HCT116 (cell line): ENCODE data around the gene CAPN15. TPM values are rescaled to one million over a fixed set of nuclear protein-coding genes. Genes with fewer than 3 reads are reported as not detected.

ENCODE experiments used
- ATAC-seq: fragments of 200-7000 bp; cut with Tn5 transposase; 2 replicates; pipeline ENCODE4 v1.9.1; 2020; ENCODE audit warnings: mild to moderate bottlenecking, moderate library complexity
- BruUV-seq: library from RNA; stranded (reverse); fragments of 400-500 nt; replicated peaks from 2 replicates; lab custom pipeline; 2021; lab: Mats Ljungman, UMichigan
- CTCF ChIA-PET: fragments of 300-600 bp; sonication (Branson Sonifier 250); formaldehyde crosslinking; loops from one replicate; lab custom pipeline; 2021; ENCODE audit warnings: antibody characterized with exemption; lab: Charles Lee
- POLR2A ChIA-PET: fragments of 300-600, 350-600 bp; sonication (Branson Sonifier 250); formaldehyde crosslinking; loops from one replicate; lab custom pipeline; 2021; ENCODE audit warnings: antibody characterized with exemption; lab: Charles Lee
- RAD21 ChIA-PET, 2 experiments: fragments of 300-600 bp; sonication (Branson Sonifier 250); formaldehyde crosslinking; loops; one replicate each; lab custom pipeline; 2023; ENCODE audit warnings: low total read pairs in 2 of 2; ENCODE audit not compliant: uncharacterized antibody in 2 of 2, unreplicated experiment in 2 of 2, low non-redundant PET in 1 of 2; lab: Charles Lee
- DNase-seq: peaks from one replicate; pipeline ENCODE4 v3.0.0-alpha.2; 2010; ENCODE audit warnings: low read depth, low spot score
- H2AFZ ChIP-seq: fragments of 200-600 bp; shearing (Covaris generic), sonication (generic); 2 replicates; pipeline ENCODE4 v1.6.1; 2017; ENCODE audit warnings: low read depth, mixed run types, mixed read lengths, antibody characterized with exemption, low read length; ENCODE audit not compliant: poor library complexity, severe bottlenecking
- H3K27ac ChIP-seq: 2 replicates; pipeline ENCODE4 v1.5.1; 2012; ENCODE audit warnings: low read depth, low read length
- H3K27me3 ChIP-seq: fragments of 200-600 bp; sonication (generic); 2 replicates; pipeline ENCODE4 v1.6.1; 2016; ENCODE audit warnings: mixed run types, low read length, mixed read lengths; ENCODE audit not compliant: insufficient read depth
- H3K36me3 ChIP-seq, 2 experiments: fragments of 200-500 bp in 1 of 2; fragments of 200-600 bp in 1 of 2; sonication (Bioruptor generic) in 1 of 2; sonication (generic) in 1 of 2; 2 replicates each; pipeline versions ENCODE4 v1.5.1 to v1.6.1; 2014 to 2016; ENCODE audit warnings: low read length in 2 of 2, inconsistent platforms in 1 of 2, mixed read lengths in 1 of 2, mixed run types in 1 of 2; ENCODE audit not compliant: insufficient read depth in 2 of 2, control insufficient read depth in 1 of 2
- H3K4me1 ChIP-seq, 2 experiments: fragments of 200-600 bp in 1 of 2; sonication (generic) in 1 of 2; 2 replicates each; pipeline versions ENCODE4 v1.5.1 to v1.6.1; 2012 to 2017; ENCODE audit warnings: low read length in 2 of 2, inconsistent platforms in 1 of 2, mild to moderate bottlenecking in 1 of 2, mixed read lengths in 1 of 2, mixed run types in 1 of 2, moderate library complexity in 1 of 2; ENCODE audit not compliant: insufficient read depth in 2 of 2, control insufficient read depth in 1 of 2
- H3K4me2 ChIP-seq: fragments of 200-600 bp; sonication (generic); 2 replicates; pipeline ENCODE4 v1.6.1; 2017; ENCODE audit warnings: mixed run types, low read length, mixed read lengths
- H3K4me3 ChIP-seq, 2 experiments: fragments of 200-600 bp in 1 of 2; sonication (generic) in 1 of 2; replicated peaks in 1 of 2; 2 replicates each; pipeline ENCODE4 v1.5.1; 2011 to 2016; ENCODE audit warnings: low read length in 2 of 2, control low read depth in 1 of 2, low read depth in 1 of 2, mild to moderate bottlenecking in 1 of 2, mixed read lengths in 1 of 2, mixed run types in 1 of 2
- H3K79me2 ChIP-seq: fragments of 200-600 bp; sonication (generic); 2 replicates; pipeline ENCODE4 v1.6.1; 2017; ENCODE audit warnings: mild to moderate bottlenecking, mixed run types, low read length, moderate library complexity, mixed read lengths; ENCODE audit not compliant: insufficient read depth
- H3K9ac ChIP-seq: fragments of 200-600 bp; sonication (generic); 2 replicates; pipeline ENCODE4 v1.6.1; 2016; ENCODE audit warnings: low read length, mixed read lengths
- H3K9me2 ChIP-seq: fragments of 200-600 bp; sonication (generic), shearing (Covaris generic); 2 replicates; pipeline ENCODE4 v1.6.1; 2017; ENCODE audit warnings: mixed run types, mild to moderate bottlenecking, moderate library complexity; ENCODE audit not compliant: insufficient read depth
- H3K9me3 ChIP-seq, 2 experiments: fragments of 200-500 bp in 1 of 2; fragments of 200-600 bp in 1 of 2; sonication (Bioruptor generic) in 1 of 2; sonication (generic) in 1 of 2; 2 replicates each; pipeline ENCODE4 v1.6.1; 2014 to 2017; ENCODE audit warnings: low read length in 2 of 2, mixed read lengths in 2 of 2, inconsistent platforms in 1 of 2, low read depth in 1 of 2, mild to moderate bottlenecking in 1 of 2, mixed run types in 1 of 2, moderate library complexity in 1 of 2; ENCODE audit not compliant: control insufficient read depth in 1 of 2, insufficient read depth in 1 of 2
- H4K20me1 ChIP-seq: fragments of 200-600 bp; sonication (generic), shearing (Covaris generic); 2 replicates; pipeline ENCODE4 v1.6.1; 2017; ENCODE audit warnings: mixed run types, mild to moderate bottlenecking, moderate library complexity; ENCODE audit not compliant: insufficient read depth
- CBX3 ChIP-seq: IDR thresholded peaks from 2 replicates; pipeline ENCODE4 v1.6.1; 2012; ENCODE audit warnings: low read depth
- CEBPB ChIP-seq: IDR thresholded peaks from 2 replicates; pipeline ENCODE4 v1.6.1; 2012; ENCODE audit warnings: low read depth
- EGR1 ChIP-seq: IDR thresholded peaks from 2 replicates; pipeline ENCODE4 v1.6.1; 2012; ENCODE audit warnings: low read depth
- EZH2 ChIP-seq: fragments of 200-600 bp; sonication (generic); IDR thresholded peaks from 2 replicates; pipeline ENCODE4 v1.6.1; 2017; ENCODE audit warnings: antibody characterized with exemption, mixed run types
- EZH2phosphoT487 ChIP-seq: fragments of 200-600 bp; IDR thresholded peaks from 2 replicates; pipeline ENCODE4 v1.6.1; 2018; ENCODE audit warnings: antibody characterized with exemption, borderline replicate concordance
- FOSL1 ChIP-seq: IDR thresholded peaks from 2 replicates; pipeline ENCODE4 v1.6.1; 2012; ENCODE audit warnings: low read depth
- POLR2A ChIP-seq: IDR thresholded peaks from 2 replicates; pipeline ENCODE4 v1.7.0; 2011; ENCODE audit warnings: borderline replicate concordance; ENCODE audit not compliant: insufficient read depth, insufficient read length; ENCODE audit errors: extremely low read depth
- POLR2AphosphoS5 ChIP-seq: IDR thresholded peaks from 2 replicates; pipeline ENCODE4 v1.6.1; 2011; ENCODE audit warnings: mild to moderate bottlenecking, low read depth, low read length, moderate library complexity
- SIN3A ChIP-seq: IDR thresholded peaks from 2 replicates; pipeline ENCODE4 v1.6.1; 2012; ENCODE audit warnings: low read depth
- SP1 ChIP-seq: IDR thresholded peaks from 2 replicates; pipeline ENCODE4 v1.6.1; 2012; ENCODE audit warnings: low read depth
- SRF ChIP-seq: IDR thresholded peaks from 2 replicates; pipeline ENCODE4 v1.6.1; 2012; ENCODE audit warnings: low read depth
- YY1 ChIP-seq: IDR thresholded peaks from 2 replicates; pipeline ENCODE4 v1.6.1; 2011; ENCODE audit warnings: low read length, low read depth, moderate library complexity, mild to moderate bottlenecking; ENCODE audit not compliant: insufficient replicate concordance; ENCODE audit errors: extremely low read depth
- intact Hi-C: fragments of 100-400 bp; cut with micrococcal nuclease; formaldehyde crosslinking; loops from 2 replicates; pipeline ENCODE4 v1.10.0; 2022
- total RNA-seq: library from RNA; stranded (reverse); gene quantifications from one replicate; pipeline ENCODE4 v1.2.1, GENCODE V29; 2021; ENCODE audit not compliant: unreplicated experiment
- TF ChIP-seq, protein P1 (sequence below): IDR thresholded peaks from 2 replicates; pipeline ENCODE4 v1.6.1; 2012; ENCODE audit warnings: low read depth
- TF ChIP-seq, protein P2 (sequence below): IDR thresholded peaks from 2 replicates; pipeline ENCODE4 v1.6.1; 2011; ENCODE audit warnings: mild to moderate bottlenecking, low read length, moderate library complexity; ENCODE audit not compliant: insufficient replicate concordance; ENCODE audit errors: extremely low read depth

Gene CAPN15
- total RNA-seq, 1 experiment from 2014 or later: 39.0 TPM

DNA sequence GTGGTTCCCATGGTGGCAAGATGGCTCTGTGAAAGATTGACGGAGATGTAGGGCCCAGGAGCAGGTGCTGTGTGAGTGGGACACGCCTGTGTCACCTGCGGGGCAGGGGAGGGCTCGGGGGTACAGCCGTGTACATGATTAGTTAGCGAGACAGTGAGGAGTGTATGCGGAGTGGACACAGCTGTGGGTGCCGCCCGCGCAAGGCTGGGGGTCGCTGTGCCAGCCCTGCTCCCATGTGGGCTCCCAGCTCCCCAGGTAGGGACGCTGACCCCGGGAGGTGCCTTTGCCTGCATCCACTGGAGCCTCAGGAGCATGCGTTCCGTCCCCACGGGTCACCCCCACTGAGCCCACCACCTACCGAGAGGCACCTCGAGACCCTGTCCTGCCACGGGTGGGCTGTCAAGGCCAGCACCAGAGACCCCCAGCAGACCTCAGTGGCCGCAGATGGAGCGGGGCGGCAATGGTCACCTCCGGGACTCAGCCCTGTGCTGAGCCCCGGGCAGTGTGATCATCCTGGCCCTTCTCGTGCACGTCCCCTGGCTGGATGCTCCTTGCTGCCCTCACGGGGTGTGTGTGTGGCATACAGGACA is 7.4 kb downstream of the CAPN15 start:
- no TSS peak for BruUV-seq
- peak overlapping the region; percentile 69 for H3K4me2 ChIP-seq
- intact Hi-C loops: no loop called here
- H3K4me3 ChIP-seq: peak overlapping the region in 1 of 2 experiments; percentile 20; a peak in 1 of 4 replicates
- peaks cover 86% of the 10 kb centered on the region for H3K79me2 ChIP-seq
- no peaks in the 10 kb centered on the region for H3K9me3 ChIP-seq
- no peaks in the 10 kb centered on the region for H3K9me2 ChIP-seq
- peak overlapping the region; percentile 64 for H3K27ac ChIP-seq
- H3K9ac ChIP-seq: peak overlapping the region; percentile 50; the same call in 1 of the 2 replicates
- H2AFZ ChIP-seq: no peak overlapping the region
- H3K36me3 ChIP-seq: peaks cover 0 to 4% of the 10 kb centered on the region in 2 experiments; a peak in 1 of 4 replicates
- ChIA-PET POLR2A (no interaction called here), CTCF (no interaction called here), RAD21 (no interaction called here)
- no peak for DNase-seq
- H3K27me3 ChIP-seq: no peaks in the 10 kb centered on the region
- TF ChIP-seq EZH2phosphoT487 (no peak), EZH2 (no peak), CBX3 (no peak), FOSL1 (no peak), POLR2AphosphoS5 (no peak), CEBPB (no peak), SP1 (no peak), YY1 (no peak), POLR2A (no peak), SRF (no peak), SIN3A (no peak), EGR1 (no peak)
- TF ChIP-seq, protein P1, sequence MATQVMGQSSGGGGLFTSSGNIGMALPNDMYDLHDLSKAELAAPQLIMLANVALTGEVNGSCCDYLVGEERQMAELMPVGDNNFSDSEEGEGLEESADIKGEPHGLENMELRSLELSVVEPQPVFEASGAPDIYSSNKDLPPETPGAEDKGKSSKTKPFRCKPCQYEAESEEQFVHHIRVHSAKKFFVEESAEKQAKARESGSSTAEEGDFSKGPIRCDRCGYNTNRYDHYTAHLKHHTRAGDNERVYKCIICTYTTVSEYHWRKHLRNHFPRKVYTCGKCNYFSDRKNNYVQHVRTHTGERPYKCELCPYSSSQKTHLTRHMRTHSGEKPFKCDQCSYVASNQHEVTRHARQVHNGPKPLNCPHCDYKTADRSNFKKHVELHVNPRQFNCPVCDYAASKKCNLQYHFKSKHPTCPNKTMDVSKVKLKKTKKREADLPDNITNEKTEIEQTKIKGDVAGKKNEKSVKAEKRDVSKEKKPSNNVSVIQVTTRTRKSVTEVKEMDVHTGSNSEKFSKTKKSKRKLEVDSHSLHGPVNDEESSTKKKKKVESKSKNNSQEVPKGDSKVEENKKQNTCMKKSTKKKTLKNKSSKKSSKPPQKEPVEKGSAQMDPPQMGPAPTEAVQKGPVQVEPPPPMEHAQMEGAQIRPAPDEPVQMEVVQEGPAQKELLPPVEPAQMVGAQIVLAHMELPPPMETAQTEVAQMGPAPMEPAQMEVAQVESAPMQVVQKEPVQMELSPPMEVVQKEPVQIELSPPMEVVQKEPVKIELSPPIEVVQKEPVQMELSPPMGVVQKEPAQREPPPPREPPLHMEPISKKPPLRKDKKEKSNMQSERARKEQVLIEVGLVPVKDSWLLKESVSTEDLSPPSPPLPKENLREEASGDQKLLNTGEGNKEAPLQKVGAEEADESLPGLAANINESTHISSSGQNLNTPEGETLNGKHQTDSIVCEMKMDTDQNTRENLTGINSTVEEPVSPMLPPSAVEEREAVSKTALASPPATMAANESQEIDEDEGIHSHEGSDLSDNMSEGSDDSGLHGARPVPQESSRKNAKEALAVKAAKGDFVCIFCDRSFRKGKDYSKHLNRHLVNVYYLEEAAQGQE: no peak
- TF ChIP-seq, protein P2, sequence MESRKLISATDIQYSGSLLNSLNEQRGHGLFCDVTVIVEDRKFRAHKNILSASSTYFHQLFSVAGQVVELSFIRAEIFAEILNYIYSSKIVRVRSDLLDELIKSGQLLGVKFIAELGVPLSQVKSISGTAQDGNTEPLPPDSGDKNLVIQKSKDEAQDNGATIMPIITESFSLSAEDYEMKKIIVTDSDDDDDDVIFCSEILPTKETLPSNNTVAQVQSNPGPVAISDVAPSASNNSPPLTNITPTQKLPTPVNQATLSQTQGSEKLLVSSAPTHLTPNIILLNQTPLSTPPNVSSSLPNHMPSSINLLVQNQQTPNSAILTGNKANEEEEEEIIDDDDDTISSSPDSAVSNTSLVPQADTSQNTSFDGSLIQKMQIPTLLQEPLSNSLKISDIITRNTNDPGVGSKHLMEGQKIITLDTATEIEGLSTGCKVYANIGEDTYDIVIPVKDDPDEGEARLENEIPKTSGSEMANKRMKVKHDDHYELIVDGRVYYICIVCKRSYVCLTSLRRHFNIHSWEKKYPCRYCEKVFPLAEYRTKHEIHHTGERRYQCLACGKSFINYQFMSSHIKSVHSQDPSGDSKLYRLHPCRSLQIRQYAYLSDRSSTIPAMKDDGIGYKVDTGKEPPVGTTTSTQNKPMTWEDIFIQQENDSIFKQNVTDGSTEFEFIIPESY: no peak
- H3K4me1 ChIP-seq: peaks cover 16 to 34% of the 10 kb centered on the region in 2 experiments
- H4K20me1 ChIP-seq: no peaks in the 10 kb centered on the region
- ATAC-seq: peak; percentile 72
